A549 (cell line): ENCODE data around the gene SSH2. TPM values are rescaled to one million over a fixed set of nuclear protein-coding genes. Genes with fewer than 3 reads are reported as not detected.
A peak's percentile ranks its signal among the peaks of the same experiment; 100 is the strongest.

Experiments used
- ATAC-seq, 2 experiments: fragments of 200-7000 bp in 1 of 2; fragments of >200 bp in 1 of 2; cut with Nextera tagmentation in 1 of 2; cut with Tn5 transposase in 1 of 2; 3 replicates each; pipeline versions ENCODE4 v1.8.0 to v1.9.1; 2018 to 2020; ENCODE audit warnings: mild to moderate bottlenecking in 1 of 2, moderate library complexity in 1 of 2
- CTCF ChIA-PET: fragments of 300-600 bp; sonication (Branson Sonifier 250); formaldehyde crosslinking; extraction: SDS; loops from one replicate; lab custom pipeline; 2021; ENCODE audit warnings: antibody characterized with exemption, inconsistent platforms; lab: Yijun Ruan, JAX
- POLR2A ChIA-PET: fragments of 350-600 bp; formaldehyde crosslinking; extraction: SDS; loops from one replicate; lab custom pipeline; 2021; ENCODE audit warnings: antibody characterized with exemption, inconsistent platforms; lab: Yijun Ruan, JAX
- DNase-seq, 2 experiments: peaks; one replicate each; pipeline versions ENCODE4 v3.0.0 to v3.0.0-alpha.2; 2011 to 2016; ENCODE audit warnings: low read depth in 1 of 2, low spot score in 1 of 2
- FAIRE-seq: peaks from 2 replicates; lab custom pipeline; 2011; peaks lifted over from hg19 to GRCh38; lab: Jason Lieb, UNC
- H3K27ac ChIP-seq, 2 experiments: fragments of >200 bp; sonication (Bioruptor Twin); formaldehyde crosslinking; 3 replicates each; pipeline ENCODE4 v1.5.1; 2016 to 2017
- H3K4me1 ChIP-seq: fragments of >200 bp; sonication (Bioruptor Twin); formaldehyde crosslinking; 3 replicates; pipeline ENCODE4 v1.6.1; 2016
- H3K4me2 ChIP-seq: fragments of >200 bp; sonication (Bioruptor Twin); formaldehyde crosslinking; 3 replicates; pipeline ENCODE4 v1.6.1; 2016
- H3K4me3 ChIP-seq: fragments of >200 bp; sonication (Bioruptor Twin); formaldehyde crosslinking; 3 replicates; pipeline ENCODE4 v1.5.1; 2016
- H3K9me3 ChIP-seq: fragments of >200 bp; sonication (Bioruptor Twin); formaldehyde crosslinking; 3 replicates; pipeline ENCODE4 v1.6.1; 2016
- ATOH8 ChIP-seq: fragments of 250-450 bp; sonication (Bioruptor Pico); IDR thresholded peaks from 2 replicates; pipeline ENCODE4 v1.5.0; 2020; ENCODE audit warnings: low read depth, mild to moderate bottlenecking, moderate library complexity
- BHLHE40 ChIP-seq: IDR thresholded peaks from 2 replicates; pipeline ENCODE4 v1.6.1; 2012; ENCODE audit warnings: low read depth, low read length, inconsistent platforms
- CHD2 ChIP-seq: fragments of 150-350 bp; IDR thresholded peaks from 2 replicates; pipeline ENCODE4 v1.6.1; 2014; ENCODE audit warnings: low read length; ENCODE audit not compliant: partially characterized antibody
- CHD4 ChIP-seq: fragments of 200-600 bp; sonication (generic); IDR thresholded peaks from 2 replicates; pipeline ENCODE4 v1.6.1; 2016; ENCODE audit warnings: antibody characterized with exemption, mild to moderate bottlenecking, borderline replicate concordance
- CTCF ChIP-seq: fragments of >200 bp; sonication (Bioruptor Twin); formaldehyde crosslinking; IDR thresholded peaks from 3 replicates; pipeline ENCODE4 v1.5.1; 2016
- E2F6 ChIP-seq: IDR thresholded peaks from 2 replicates; pipeline ENCODE4 v1.6.1; 2012; ENCODE audit warnings: low read depth, borderline replicate concordance
- ELK1 ChIP-seq: fragments of 150-350 bp; IDR thresholded peaks from 2 replicates; pipeline ENCODE4 v1.6.1; 2014; ENCODE audit warnings: low read depth, mild to moderate bottlenecking, low read length
- FOSB ChIP-seq: fragments of 250-450 bp; sonication (Bioruptor Pico); IDR thresholded peaks from 2 replicates; pipeline ENCODE4 v1.5.0; 2020; ENCODE audit warnings: mild to moderate bottlenecking, moderate library complexity
- HDAC2 ChIP-seq: fragments of 200-600 bp; sonication (generic); IDR thresholded peaks from 2 replicates; pipeline ENCODE4 v1.6.1; 2016
- HES2 ChIP-seq: fragments of >200 bp; sonication (Bioruptor Twin); formaldehyde crosslinking; IDR thresholded peaks from 2 replicates; pipeline ENCODE4 v1.6.1; 2016
- HEYL ChIP-seq: fragments of 250-450 bp; sonication (Bioruptor Pico); IDR thresholded peaks from 2 replicates; pipeline ENCODE4 v1.8.0; 2021; ENCODE audit warnings: mild to moderate bottlenecking, moderate library complexity
- HMGXB4 ChIP-seq: fragments of 250-450 bp; sonication (Bioruptor Pico); IDR thresholded peaks from 2 replicates; pipeline ENCODE4 v1.5.0; 2021; ENCODE audit warnings: mild to moderate bottlenecking, moderate library complexity, borderline replicate concordance
- HOXA7 ChIP-seq: fragments of 250-450 bp; sonication (Bioruptor Pico); IDR thresholded peaks from 2 replicates; pipeline ENCODE4 v1.5.0; 2020; ENCODE audit warnings: mild to moderate bottlenecking, moderate library complexity
- JUN ChIP-seq, 2 experiments: fragments of >200 bp; sonication (Bioruptor Twin); formaldehyde crosslinking; IDR thresholded peaks; 2 replicates in 1 of 2; 3 replicates in 1 of 2; pipeline ENCODE4 v1.6.1; 2016 to 2017
- JUNB ChIP-seq: fragments of >200 bp; sonication (Bioruptor Twin); formaldehyde crosslinking; IDR thresholded peaks from 2 replicates; pipeline ENCODE4 v1.6.1; 2016
- MAFK ChIP-seq: fragments of 450-650 bp; IDR thresholded peaks from 2 replicates; pipeline ENCODE4 v1.6.1; 2014; ENCODE audit not compliant: partially characterized antibody
- MAZ ChIP-seq: fragments of 150-350 bp; IDR thresholded peaks from 2 replicates; pipeline ENCODE4 v1.6.1; 2014; ENCODE audit warnings: antibody characterized with exemption, low read depth, low read length, borderline replicate concordance
- MYC ChIP-seq: IDR thresholded peaks from 2 replicates; pipeline ENCODE4 v1.6.1; 2012; ENCODE audit warnings: mild to moderate bottlenecking, inconsistent platforms, low read length, improper control_type of control experiment, borderline replicate concordance
- NFE2L2 ChIP-seq: fragments of 150-350 bp; conservative IDR thresholded peaks from 2 replicates; pipeline ENCODE4 v1.6.1; 2014; ENCODE audit warnings: low read length
- NPAS2 ChIP-seq: fragments of 250-450 bp; sonication (Bioruptor Pico); IDR thresholded peaks from 2 replicates; pipeline ENCODE4 v1.8.0; 2022; ENCODE audit warnings: mild to moderate bottlenecking, moderate library complexity, borderline replicate concordance
- RAD21 ChIP-seq, 2 experiments: fragments of >200 bp in 1 of 2; sonication (Bioruptor Twin) in 1 of 2; formaldehyde crosslinking in 1 of 2; IDR thresholded peaks in 1 of 2; conservative IDR thresholded peaks in 1 of 2; 2 replicates in 1 of 2; 3 replicates in 1 of 2; pipeline ENCODE4 v1.6.1; 2012 to 2018; ENCODE audit warnings: inconsistent platforms in 1 of 2
- RARB ChIP-seq: fragments of 250-450 bp; sonication (Bioruptor Pico); IDR thresholded peaks from 2 replicates; pipeline ENCODE4 v1.8.0; 2021; ENCODE audit warnings: mild to moderate bottlenecking, moderate library complexity
- SREBF2 ChIP-seq: fragments of 450-650 bp; IDR thresholded peaks from 2 replicates; pipeline ENCODE4 v1.6.1; 2014; ENCODE audit warnings: mild to moderate bottlenecking, moderate library complexity
- TFCP2L1 ChIP-seq: fragments of 250-450 bp; sonication (Bioruptor Pico); IDR thresholded peaks from 2 replicates; pipeline ENCODE4 v1.5.0; 2021; ENCODE audit warnings: mild to moderate bottlenecking
- ZC3H11A ChIP-seq: fragments of 450-650 bp; IDR thresholded peaks from 2 replicates; pipeline ENCODE4 v1.6.1; 2014; ENCODE audit warnings: antibody characterized with exemption, mild to moderate bottlenecking
- WGBS: methylation state at CpG from one replicate; pipeline ENCODE4 v1.1.6; 2017; ENCODE audit errors: missing lambda C conversion rate; 5-methylcytosine and 5-hydroxymethylcytosine counted together
- polyA plus RNA-seq, 4 experiments: library from polyadenylated mRNA; depleted of rRNA in 3 of 4; stranded (reverse); fragments of >200 nt; fragmentation: RNase III in 1 of 4; extraction: RNeasy Plus Mini Kit Qiagen cat#74134 plus additional on column Dnase treatment in 1 of 4; gene quantifications; 2 replicates in 3 of 4; 3 replicates in 1 of 4; pipeline ENCODE4 v1.2.3, GENCODE V29; 2011 to 2017

SSH2 gene
- polyA plus RNA-seq, 2 of the 4 experiments (the other 2 are of a cell fraction) = 20.7 to 24.5 TPM

- TF ChIP-seq MYC = peak; percentile 85
- 0 out of 2 replicates have a peak, but pooled peaks have one; percentile 15 for TF ChIP-seq ATOH8 (CRISPR knock-in tag)
- TF ChIP-seq CHD4 = no peak
- TF ChIP-seq JUN (IDR thresholded peaks at IDR 0.05) = 0 out of 5 replicates have a peak, but pooled peaks of 1 of the 2 experiments have one; percentile 25
- TF ChIP-seq ELK1 = no peak
- peak; percentile 97 for TF ChIP-seq E2F6
- no peak for TF ChIP-seq MAFK
- peak; percentile 53 to 67; a peak in 4 of 5 replicates for TF ChIP-seq RAD21 (conservative IDR thresholded peaks at IDR 0.05 in 1 of 2, IDR thresholded peaks at IDR 0.05 in 1 of 2)
- TF ChIP-seq TFCP2L1 (CRISPR knock-in tag) = no peak
- TF ChIP-seq NFE2L2 = no peak
- no peak for TF ChIP-seq SREBF2
- 0 out of 2 replicates have a peak, but pooled peaks have one; percentile 51 for TF ChIP-seq MAZ
- peak; percentile 87 for TF ChIP-seq CTCF
- no peak for TF ChIP-seq HDAC2
- no peak for TF ChIP-seq FOSB (CRISPR knock-in tag)
- TF ChIP-seq HOXA7 (CRISPR knock-in tag) = no peak
- TF ChIP-seq NPAS2 (CRISPR knock-in tag) = 0 out of 2 replicates have a peak, but pooled peaks have one; percentile 36
- TF ChIP-seq HEYL (CRISPR knock-in tag) = no peak
- TF ChIP-seq HES2 = no peak
These were observed 316.6 kb downstream of the SSH2 start (continued) for GRCh38 chr17:29613352-29613837.

GRCh38 chr17:29612404-29613280, 317.4 kb downstream of the SSH2 start:
- Histone ChIP-seq H3K4me1 (peaks cover 19% of the 10 kb centered on the region), H3K4me2 (peak overlapping the region; percentile 78), H3K9me3 (no peaks in the 10 kb centered on the region), H3K27ac (peak overlapping the region; percentile 67 to 77; a peak in 5 of 6 replicates), H3K4me3 (peak overlapping the region; percentile 23; the same call in 1 of the 3 replicates)
- ATAC-seq (no peak), FAIRE-seq (no peak), DNase-seq (no peak)
- 95% methylated on average over 69 of the region's 85 CpGs for WGBS
- ChIA-PET CTCF (interaction anchor here (0.5 to 23.2 kb wide), 21 partner anchors 8 to 464 kb away, joined by 3 to 447 read pairs (median 5); partner anchors contain the start of genes ABHD15, ANKRD13B, CORO6 and TP53I13), POLR2A (interaction anchor here (1.0 to 1.1 kb wide), 2 partner anchors 12 to 21 kb away, joined by 3 to 4 read pairs; no protein-coding TSS in a partner anchor)
- TF ChIP-seq E2F6 (no peak), HMGXB4 (no peak), CHD2 (no peak), BHLHE40 (no peak), MAFK (no peak), HEYL (CRISPR knock-in tag) (no peak), RARB (no peak), CTCF (no peak), ZC3H11A (no peak), FOSB (CRISPR knock-in tag) (no peak), JUNB (no peak), SREBF2 (no peak), RAD21 (conservative IDR thresholded peaks at IDR 0.05 in 1 of 2, IDR thresholded peaks at IDR 0.05 in 1 of 2) (no peak), NFE2L2 (no peak), JUN (IDR thresholded peaks at IDR 0.05) (no peak)
